ENCODE measurements around the gene TMEM11. TPM values are rescaled to one million over a fixed set of nuclear protein-coding genes. Genes with fewer than 3 reads are reported as not detected.

TMEM11 gene
- total and polyA plus RNA-seq, 2 of the 8 experiments (the other 6 are each of a cell fraction or from before 2014, with no cell fraction given): 33.3 to 90.4 TPM

- TF ChIP-seq CHD7 (IDR thresholded peaks at IDR 0.05; ENCODE audit: insufficient replicate concordance, low read length) (no peak), POU5F1 (IDR thresholded peaks at IDR 0.05; ENCODE audit: low read depth, low read length) (no peak), SP2 (IDR thresholded peaks at IDR 0.05; ENCODE audit: low read length) (no peak), CBX5 (IDR thresholded peaks at IDR 0.05; ENCODE audit: low read depth, low read length) (no peak), TAF1 (IDR thresholded peaks at IDR 0.05; ENCODE audit: low read depth, low read length) (no peak), POLR2A (IDR thresholded peaks at IDR 0.05; ENCODE audit: control extremely low read depth in 1 of 2, low read depth in 2 of 2, low read length in 2 of 2) (no peak), RXRA (IDR thresholded peaks at IDR 0.05; ENCODE audit: insufficient read depth, low read depth, low read length) (no peak)
Observed at GRCh38 chr17:21168555-21168865, 45.5 kb downstream of the TMEM11 start (continued).

Measured in H1 (cell line).